HCT116 (cell line): ENCODE results near the gene FAM131C. TPM values are rescaled to one million over a fixed set of nuclear protein-coding genes. Genes with fewer than 3 reads are reported as not detected.
"Not testable (repeated sequence)": the region's sequence is repeated elsewhere in the genome, so short reads cannot be mapped to it uniquely, and the experiment has no call there.

Experiments used
- ATAC-seq: fragments of 200-7000 bp; cut with Tn5 transposase; 2 replicates; pipeline ENCODE4 v1.9.1; 2020; ENCODE audit warnings: mild to moderate bottlenecking, moderate library complexity
- BruUV-seq: library from RNA; stranded (reverse); fragments of 400-500 nt; replicated peaks from 2 replicates; lab custom pipeline; 2021; lab: Mats Ljungman, UMichigan
- CTCF ChIA-PET: fragments of 300-600 bp; sonication (Branson Sonifier 250); formaldehyde crosslinking; loops from one replicate; lab custom pipeline; 2021; ENCODE audit warnings: antibody characterized with exemption; lab: Charles Lee
- POLR2A ChIA-PET: fragments of 300-600, 350-600 bp; sonication (Branson Sonifier 250); formaldehyde crosslinking; loops from one replicate; lab custom pipeline; 2021; ENCODE audit warnings: antibody characterized with exemption; lab: Charles Lee
- RAD21 ChIA-PET, 2 experiments: fragments of 300-600 bp; sonication (Branson Sonifier 250); formaldehyde crosslinking; loops; one replicate each; lab custom pipeline; 2023; ENCODE audit warnings: low total read pairs in 2 of 2; ENCODE audit not compliant: uncharacterized antibody in 2 of 2, unreplicated experiment in 2 of 2, low non-redundant PET in 1 of 2; lab: Charles Lee
- DNase-seq: peaks from one replicate; pipeline ENCODE4 v3.0.0-alpha.2; 2010; ENCODE audit warnings: low read depth, low spot score
- H2AFZ ChIP-seq: fragments of 200-600 bp; shearing (Covaris generic), sonication (generic); 2 replicates; pipeline ENCODE4 v1.6.1; 2017; ENCODE audit warnings: low read depth, mixed run types, mixed read lengths, antibody characterized with exemption, low read length; ENCODE audit not compliant: poor library complexity, severe bottlenecking
- H3K27ac ChIP-seq: 2 replicates; pipeline ENCODE4 v1.5.1; 2012; ENCODE audit warnings: low read depth, low read length
- H3K27me3 ChIP-seq: fragments of 200-600 bp; sonication (generic); 2 replicates; pipeline ENCODE4 v1.6.1; 2016; ENCODE audit warnings: mixed run types, low read length, mixed read lengths; ENCODE audit not compliant: insufficient read depth
- H3K36me3 ChIP-seq, 2 experiments: fragments of 200-500 bp in 1 of 2; fragments of 200-600 bp in 1 of 2; sonication (Bioruptor generic) in 1 of 2; sonication (generic) in 1 of 2; 2 replicates each; pipeline versions ENCODE4 v1.5.1 to v1.6.1; 2014 to 2016; ENCODE audit warnings: low read length in 2 of 2, inconsistent platforms in 1 of 2, mixed read lengths in 1 of 2, mixed run types in 1 of 2; ENCODE audit not compliant: insufficient read depth in 2 of 2, control insufficient read depth in 1 of 2
- H3K4me1 ChIP-seq, 2 experiments: fragments of 200-600 bp in 1 of 2; sonication (generic) in 1 of 2; 2 replicates each; pipeline versions ENCODE4 v1.5.1 to v1.6.1; 2012 to 2017; ENCODE audit warnings: low read length in 2 of 2, inconsistent platforms in 1 of 2, mild to moderate bottlenecking in 1 of 2, mixed read lengths in 1 of 2, mixed run types in 1 of 2, moderate library complexity in 1 of 2; ENCODE audit not compliant: insufficient read depth in 2 of 2, control insufficient read depth in 1 of 2
- H3K4me2 ChIP-seq: fragments of 200-600 bp; sonication (generic); 2 replicates; pipeline ENCODE4 v1.6.1; 2017; ENCODE audit warnings: mixed run types, low read length, mixed read lengths
- H3K4me3 ChIP-seq, 2 experiments: fragments of 200-600 bp in 1 of 2; sonication (generic) in 1 of 2; replicated peaks in 1 of 2; 2 replicates each; pipeline ENCODE4 v1.5.1; 2011 to 2016; ENCODE audit warnings: low read length in 2 of 2, control low read depth in 1 of 2, low read depth in 1 of 2, mild to moderate bottlenecking in 1 of 2, mixed read lengths in 1 of 2, mixed run types in 1 of 2
- H3K79me2 ChIP-seq: fragments of 200-600 bp; sonication (generic); 2 replicates; pipeline ENCODE4 v1.6.1; 2017; ENCODE audit warnings: mild to moderate bottlenecking, mixed run types, low read length, moderate library complexity, mixed read lengths; ENCODE audit not compliant: insufficient read depth
- H3K9ac ChIP-seq: fragments of 200-600 bp; sonication (generic); 2 replicates; pipeline ENCODE4 v1.6.1; 2016; ENCODE audit warnings: low read length, mixed read lengths
- H3K9me2 ChIP-seq: fragments of 200-600 bp; sonication (generic), shearing (Covaris generic); 2 replicates; pipeline ENCODE4 v1.6.1; 2017; ENCODE audit warnings: mixed run types, mild to moderate bottlenecking, moderate library complexity; ENCODE audit not compliant: insufficient read depth
- H3K9me3 ChIP-seq, 2 experiments: fragments of 200-500 bp in 1 of 2; fragments of 200-600 bp in 1 of 2; sonication (Bioruptor generic) in 1 of 2; sonication (generic) in 1 of 2; 2 replicates each; pipeline ENCODE4 v1.6.1; 2014 to 2017; ENCODE audit warnings: low read length in 2 of 2, mixed read lengths in 2 of 2, inconsistent platforms in 1 of 2, low read depth in 1 of 2, mild to moderate bottlenecking in 1 of 2, mixed run types in 1 of 2, moderate library complexity in 1 of 2; ENCODE audit not compliant: control insufficient read depth in 1 of 2, insufficient read depth in 1 of 2
- H4K20me1 ChIP-seq: fragments of 200-600 bp; sonication (generic), shearing (Covaris generic); 2 replicates; pipeline ENCODE4 v1.6.1; 2017; ENCODE audit warnings: mixed run types, mild to moderate bottlenecking, moderate library complexity; ENCODE audit not compliant: insufficient read depth
- ATF3 ChIP-seq: IDR thresholded peaks from 2 replicates; pipeline ENCODE4 v1.6.1; 2012
- CBX3 ChIP-seq: IDR thresholded peaks from 2 replicates; pipeline ENCODE4 v1.6.1; 2012; ENCODE audit warnings: low read depth
- CEBPB ChIP-seq: IDR thresholded peaks from 2 replicates; pipeline ENCODE4 v1.6.1; 2012; ENCODE audit warnings: low read depth
- EZH2phosphoT487 ChIP-seq: fragments of 200-600 bp; IDR thresholded peaks from 2 replicates; pipeline ENCODE4 v1.6.1; 2018; ENCODE audit warnings: antibody characterized with exemption, borderline replicate concordance
- MAX ChIP-seq: IDR thresholded peaks from 2 replicates; pipeline ENCODE4 v1.6.1; 2012
- POLR2A ChIP-seq: IDR thresholded peaks from 2 replicates; pipeline ENCODE4 v1.7.0; 2011; ENCODE audit warnings: borderline replicate concordance; ENCODE audit not compliant: insufficient read depth, insufficient read length; ENCODE audit errors: extremely low read depth
- POLR2AphosphoS5 ChIP-seq: IDR thresholded peaks from 2 replicates; pipeline ENCODE4 v1.6.1; 2011; ENCODE audit warnings: mild to moderate bottlenecking, low read depth, low read length, moderate library complexity
- RAD21 ChIP-seq: IDR thresholded peaks from 2 replicates; pipeline ENCODE4 v1.6.1; 2012; ENCODE audit warnings: low read depth, mild to moderate bottlenecking
- REST ChIP-seq: IDR thresholded peaks from 2 replicates; pipeline ENCODE4 v1.6.1; 2012; ENCODE audit warnings: low read depth
- SIN3A ChIP-seq: IDR thresholded peaks from 2 replicates; pipeline ENCODE4 v1.6.1; 2012; ENCODE audit warnings: low read depth
- SRF ChIP-seq: IDR thresholded peaks from 2 replicates; pipeline ENCODE4 v1.6.1; 2012; ENCODE audit warnings: low read depth
- TCF7L2 ChIP-seq: IDR thresholded peaks from 2 replicates; pipeline ENCODE4 v1.7.0; 2011; ENCODE audit warnings: borderline replicate concordance, inconsistent platforms; ENCODE audit not compliant: insufficient read depth, insufficient read length; ENCODE audit errors: extremely low read depth
- YY1 ChIP-seq: IDR thresholded peaks from 2 replicates; pipeline ENCODE4 v1.6.1; 2011; ENCODE audit warnings: low read length, low read depth, moderate library complexity, mild to moderate bottlenecking; ENCODE audit not compliant: insufficient replicate concordance; ENCODE audit errors: extremely low read depth
- ZBTB33 ChIP-seq: IDR thresholded peaks from 2 replicates; pipeline ENCODE4 v1.6.1; 2011; ENCODE audit warnings: mild to moderate bottlenecking, low read length, moderate library complexity; ENCODE audit not compliant: insufficient replicate concordance; ENCODE audit errors: extremely low read depth
- intact Hi-C: fragments of 100-400 bp; cut with micrococcal nuclease; formaldehyde crosslinking; loops from 2 replicates; pipeline ENCODE4 v1.10.0; 2022
- total RNA-seq: library from RNA; stranded (reverse); gene quantifications from one replicate; pipeline ENCODE4 v1.2.1, GENCODE V29; 2021; ENCODE audit not compliant: unreplicated experiment

The FAM131C gene
- total RNA-seq, 1 experiment from 2014 or later = 11.6 TPM

GRCh38 chr1:16041200-16041599 is 32.3 kb downstream of the FAM131C start (continued):
- TF ChIP-seq ZBTB33 (no peak), POLR2AphosphoS5 (no peak), CEBPB (no peak), RAD21 (no peak), EZH2phosphoT487 (no peak), SIN3A (no peak)

GRCh38 chr1:16039871-16040270 is 33.6 kb downstream of the FAM131C start:
- intact Hi-C loops, H3K9ac ChIP-seq, H3K36me3 ChIP-seq, H4K20me1 ChIP-seq, H3K4me2 ChIP-seq, H3K27me3 ChIP-seq, BruUV-seq, H3K79me2 ChIP-seq, H2AFZ ChIP-seq, H3K9me2 ChIP-seq, H3K9me3 ChIP-seq, CTCF ChIA-PET, RAD21 ChIA-PET, POLR2A ChIA-PET, ATAC-seq, H3K27ac ChIP-seq, H3K4me3 ChIP-seq, DNase-seq: not testable (repeated sequence)
- peaks cover 2 to 10% of the 10 kb centered on the region in 2 experiments; a peak in 3 of 4 replicates for H3K4me1 ChIP-seq

- DNase-seq (no peak), ATAC-seq (peak; percentile 72)
- peaks cover 2 to 10% of the 10 kb centered on the region in 2 experiments; a peak in 3 of 4 replicates for H3K4me1 ChIP-seq
- no peaks in the 10 kb centered on the region for H3K9me2 ChIP-seq
- POLR2A ChIA-PET = no interaction called here
- no peaks in the 10 kb centered on the region for H3K36me3 ChIP-seq
- H3K9me3 ChIP-seq = no peaks in the 10 kb centered on the region
- no peaks in the 10 kb centered on the region for H4K20me1 ChIP-seq
- no peak overlapping the region for H3K9ac ChIP-seq
- RAD21 ChIA-PET = no interaction called here
- no TSS peak for BruUV-seq
- no peak overlapping the region for H3K4me3 ChIP-seq
- peak overlapping the region; percentile 12 for H3K4me2 ChIP-seq
- intact Hi-C loops = no loop called here
- CTCF ChIA-PET = no interaction called here
- H3K27me3 ChIP-seq = no peaks in the 10 kb centered on the region
- H3K79me2 ChIP-seq = no peaks in the 10 kb centered on the region
- H2AFZ ChIP-seq = no peak overlapping the region
- H3K27ac ChIP-seq = no peak overlapping the region
- TF ChIP-seq TCF7L2 = no peak
- no peak for TF ChIP-seq ATF3
- TF ChIP-seq YY1 = no peak
- no peak for TF ChIP-seq REST
- TF ChIP-seq CBX3 = no peak
- TF ChIP-seq SIN3A = no peak
- no peak for TF ChIP-seq SRF
- TF ChIP-seq POLR2A = no peak
- no peak for TF ChIP-seq MAX
- TF ChIP-seq RAD21 = no peak
These were observed 34.9 kb downstream of the FAM131C start for GRCh38 chr1:16038620-16038912.
